SJSA1 (cell line): ENCODE results near the gene RIMBP3C. TPM values are rescaled to one million over a fixed set of nuclear protein-coding genes. Genes with fewer than 3 reads are reported as not detected.

Experiments
- total RNA-seq: library from RNA; depleted of rRNA; stranded (reverse); fragments of >200 nt; shearing (Covaris generic); gene quantifications from 2 replicates; pipeline ENCODE4 v1.2.3, GENCODE V29; 2014; rRNA removed

Gene RIMBP3C
- total RNA-seq, 1 experiment from 2014 or later: 0.76 TPM

Other genes starting within 250 kb of the RIMBP3C start
- 0.89 and 1.5 TPM in 2 replicates for gene RIMBP3B, start 167.7 kb downstream of the RIMBP3C start, total RNA-seq
- gene HIC2, start 134.1 kb downstream of the RIMBP3C start, total RNA-seq: 3.5 and 5.4 TPM in 2 replicates
- 1.2 TPM in 1 of 2 replicates, not detected in the other for gene TMEM191C, start 84.1 kb downstream of the RIMBP3C start, total RNA-seq
- 79.5 and 94.3 TPM in 2 replicates for gene UBE2L3, start 16.3 kb upstream of the RIMBP3C start, total RNA-seq
- gene YDJC, start 78.6 kb upstream of the RIMBP3C start, total RNA-seq: 36.4 and 47.9 TPM in 2 replicates
- 0.13 TPM in 1 of 2 replicates, not detected in the other for gene CCDC116, start 81.3 kb upstream of the RIMBP3C start, total RNA-seq
- gene SDF2L1, start 90.8 kb upstream of the RIMBP3C start, total RNA-seq: 64.3 and 119 TPM in 2 replicates
- 21.6 and 24.3 TPM in 2 replicates for gene PPIL2, start 114.6 kb upstream of the RIMBP3C start, total RNA-seq
- 1.0 and 1.2 TPM in 2 replicates for gene YPEL1, start 184.3 kb upstream of the RIMBP3C start, total RNA-seq